ENCODE data around the gene C3orf18. TPM values are rescaled to one million over a fixed set of nuclear protein-coding genes. Genes with fewer than 3 reads are reported as not detected.
A peak's percentile ranks its signal among the peaks of the same experiment; 100 is the strongest.

Gene C3orf18
- total RNA-seq, 1 donor from 2014 or later, result 6.9 TPM

GRCh38 chr3:50600141-50600753 is 32.7 kb upstream of the C3orf18 start:
- DNase-seq, result peak; percentile 72
- ATAC-seq, result peak; percentile 1
- H3K4me1 ChIP-seq, result peaks cover 63% of the 10 kb centered on the region

GRCh38 chr3:50599716-50600118 is 32.2 kb upstream of the C3orf18 start:
- H3K4me1 ChIP-seq, result peaks cover 57% of the 10 kb centered on the region
- peaks cover 8% of the 10 kb centered on the region for H3K36me3 ChIP-seq
- no peaks in the 10 kb centered on the region for H3K27me3 ChIP-seq
- ATAC-seq (no peak), DNase-seq (no peak)
- TF ChIP-seq CTCF (IDR thresholded peaks at IDR 0.05), result no peak
- intact Hi-C loops (cut with DNase I), result no loop called here
- H3K4me3 ChIP-seq, result no peak overlapping the region
- peak overlapping the region; percentile 92 for H3K27ac ChIP-seq
- H3K9me3 ChIP-seq, result no peaks in the 10 kb centered on the region

More at GRCh38 chr3:50600141-50600753, 32.7 kb upstream of the C3orf18 start:
- Histone ChIP-seq H3K27ac (peak overlapping the region; percentile 92), H3K36me3 (peaks cover 13% of the 10 kb centered on the region), H3K4me3 (no peak overlapping the region), H3K27me3 (no peaks in the 10 kb centered on the region), H3K9me3 (no peaks in the 10 kb centered on the region)
- intact Hi-C loops (cut with DNase I), result no loop called here
- TF ChIP-seq CTCF (IDR thresholded peaks at IDR 0.05), result no peak

GRCh38 chr3:50599115-50599715 is 31.7 kb upstream of the C3orf18 start:
- Histone ChIP-seq H3K27me3 (no peaks in the 10 kb centered on the region), H3K9me3 (no peaks in the 10 kb centered on the region), H3K36me3 (peaks cover 3% of the 10 kb centered on the region), H3K4me1 (peaks cover 52% of the 10 kb centered on the region), H3K27ac (peak overlapping the region; percentile 92), H3K4me3 (no peak overlapping the region)
- peak; percentile 64 for DNase-seq
- TF ChIP-seq CTCF (IDR thresholded peaks at IDR 0.05), result no peak
- ATAC-seq, result no peak
- intact Hi-C loops (cut with DNase I), result no loop called here

- H3K27me3 ChIP-seq, result no peaks in the 10 kb centered on the region
- ATAC-seq, result no peak
- H3K4me1 ChIP-seq, result peaks cover 30% of the 10 kb centered on the region
- H3K9me3 ChIP-seq, result no peaks in the 10 kb centered on the region
- H3K4me3 ChIP-seq, result no peak overlapping the region
- H3K36me3 ChIP-seq, result no peaks in the 10 kb centered on the region
- DNase-seq, result no peak
- TF ChIP-seq CTCF (IDR thresholded peaks at IDR 0.05), result no peak
- H3K27ac ChIP-seq, result no peak overlapping the region
- intact Hi-C loops (cut with DNase I), result no loop called here
Observed at GRCh38 chr3:50594253-50594785, 26.8 kb upstream of the C3orf18 start.

- Histone ChIP-seq H3K27ac (peak overlapping the region; percentile 58), H3K9me3 (no peaks in the 10 kb centered on the region), H3K27me3 (no peaks in the 10 kb centered on the region), H3K4me1 (peaks cover 36% of the 10 kb centered on the region), H3K4me3 (no peak overlapping the region), H3K36me3 (no peaks in the 10 kb centered on the region)
- intact Hi-C loops (cut with DNase I), result no loop called here
- DNase-seq (no peak), ATAC-seq (peak; percentile 61)
- no peak for TF ChIP-seq CTCF (IDR thresholded peaks at IDR 0.05)
Observed at GRCh38 chr3:50592568-50592967, 25.0 kb upstream of the C3orf18 start.

Data from upper lobe of right lung (tissue), 1 donor.